CD4-positive, alpha-beta T cell treated with Interleukin-21 for 1 hour (primary cell): ENCODE measurements around the gene PLGRKT.
"Not testable (repeated sequence)": the region's sequence is repeated elsewhere in the genome, so short reads cannot be mapped to it uniquely, and the experiment has no call there.

Experiments used
- DNase-seq: peaks from one replicate; pipeline ENCODE4 v3.0.0-alpha.2; 2020

PLGRKT gene, protein sequence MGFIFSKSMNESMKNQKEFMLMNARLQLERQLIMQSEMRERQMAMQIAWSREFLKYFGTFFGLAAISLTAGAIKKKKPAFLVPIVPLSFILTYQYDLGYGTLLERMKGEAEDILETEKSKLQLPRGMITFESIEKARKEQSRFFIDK

DNA sequence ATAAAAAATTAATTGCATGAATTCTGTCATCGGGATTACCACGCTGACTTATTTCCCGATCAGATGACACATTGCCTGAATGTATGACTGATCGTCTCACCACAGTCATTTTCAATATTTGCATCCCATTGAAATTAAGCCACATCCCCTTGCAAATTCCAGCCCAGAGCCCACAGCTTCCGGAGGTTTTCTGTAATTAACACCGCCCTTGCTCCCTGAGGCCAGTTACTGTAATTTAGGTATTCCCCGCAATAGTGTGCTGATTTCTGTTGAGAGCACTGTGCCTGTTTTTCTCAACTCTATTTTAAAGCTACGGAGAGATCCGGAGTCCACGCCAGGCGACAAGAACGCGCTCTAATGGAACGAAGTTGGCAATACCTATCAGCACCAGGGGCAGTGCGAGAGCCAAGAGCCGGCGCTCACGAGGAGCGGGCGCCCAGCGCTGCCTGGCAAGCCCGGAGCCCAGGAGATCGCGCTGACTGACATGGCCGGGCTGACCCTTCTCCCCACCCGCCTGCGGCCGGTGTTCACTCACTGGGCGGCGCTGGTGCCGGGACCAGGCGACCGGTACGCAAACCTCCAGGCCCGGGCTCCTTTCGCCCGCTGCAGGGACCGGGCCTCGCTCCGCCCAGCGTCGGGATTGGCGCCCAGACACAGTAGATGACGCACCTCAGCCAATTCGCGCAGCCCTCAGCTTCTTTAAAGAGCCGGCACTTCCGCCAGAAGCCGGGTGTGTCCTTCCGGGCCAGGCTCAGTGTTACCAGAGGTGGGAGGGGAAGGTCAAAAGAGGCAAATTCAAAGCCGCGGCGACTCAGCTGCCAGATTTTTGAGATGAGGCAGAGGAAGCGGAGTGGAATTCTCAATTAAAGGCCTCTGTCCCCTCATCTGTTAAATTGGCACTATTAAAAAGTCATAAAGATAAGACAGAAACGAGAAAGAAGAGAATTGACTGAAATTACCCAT, at the start of gene PLGRKT:
Gene PLGRKT (minus strand): TSS at position 672 of the 963 bp plus-strand sequence. CDS start 5,948 bp downstream, outside the sequence.
- peak; percentile 94 for DNase-seq

DNA sequence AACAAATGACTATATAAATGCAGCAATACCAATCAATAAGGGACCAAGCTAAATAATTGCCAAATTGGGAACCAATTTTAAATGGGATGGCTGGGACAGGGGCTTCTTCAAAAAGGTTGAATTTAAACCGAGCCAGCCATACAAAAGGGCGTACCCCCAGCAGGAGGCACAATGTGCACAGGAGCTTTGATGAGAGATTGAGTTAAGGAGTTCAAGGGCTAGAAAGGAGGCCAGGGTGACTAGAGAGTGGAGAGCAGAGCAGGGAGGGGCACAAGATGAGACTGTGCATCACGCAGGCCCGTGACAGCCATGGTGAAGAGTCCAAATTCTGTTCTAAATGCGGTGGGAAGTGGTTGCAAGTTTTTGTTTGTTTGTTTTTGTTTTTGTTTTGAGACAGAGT, 49.3 kb upstream of the PLGRKT start:
- no peak for DNase-seq

DNA sequence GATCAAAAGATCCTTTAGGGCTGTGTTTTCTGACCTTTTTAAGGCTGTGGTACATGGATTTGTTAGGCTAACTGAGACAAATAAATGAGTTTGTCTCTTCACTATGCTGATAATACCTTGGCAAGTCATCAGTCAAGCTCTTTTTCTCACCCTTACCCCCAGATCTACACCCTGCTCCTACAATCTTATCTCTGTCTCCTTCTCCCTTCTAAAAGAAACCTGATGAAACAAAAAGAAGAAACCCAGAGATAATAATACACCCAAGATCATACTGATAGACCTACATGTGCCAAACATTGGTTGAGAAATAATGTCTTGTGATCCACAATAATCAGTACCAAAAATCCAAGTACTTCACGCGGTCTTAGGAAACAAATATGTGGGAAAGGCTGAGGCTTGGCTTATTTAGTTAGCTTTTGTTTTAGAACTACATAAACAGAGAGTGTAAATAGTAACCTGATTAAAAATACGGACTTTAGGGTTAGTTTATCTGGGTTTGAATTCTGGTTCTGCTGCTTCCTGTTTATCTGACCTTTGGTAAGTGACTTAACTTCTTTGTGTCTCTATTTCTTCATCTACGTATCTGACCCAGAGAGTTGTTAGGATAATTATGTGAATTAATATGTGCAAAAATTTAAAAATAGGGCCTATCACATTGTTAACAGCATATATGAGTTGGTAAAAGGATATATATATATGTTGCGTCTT, 47.8 kb upstream of the PLGRKT start:
- DNase-seq = no peak

DNA sequence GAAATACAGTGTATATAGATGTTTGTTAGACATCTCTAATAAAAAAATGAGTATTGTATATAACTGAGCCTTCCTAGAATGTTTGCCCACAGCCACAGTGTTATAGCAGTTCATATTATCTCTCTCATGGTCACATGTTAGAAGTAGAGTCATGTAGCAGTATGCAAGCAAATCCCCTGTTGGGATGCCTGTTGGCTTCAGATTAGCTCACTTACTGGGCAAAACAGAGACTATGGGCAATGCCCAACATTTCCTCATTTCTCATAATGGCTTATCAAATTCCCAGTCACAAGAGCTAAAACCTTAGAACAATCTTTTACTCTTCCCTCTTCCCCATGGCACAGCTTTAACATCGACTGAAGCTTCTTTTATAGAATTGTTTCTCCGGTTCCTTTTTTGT, 45.6 kb upstream of the PLGRKT start:
- no peak for DNase-seq

DNA sequence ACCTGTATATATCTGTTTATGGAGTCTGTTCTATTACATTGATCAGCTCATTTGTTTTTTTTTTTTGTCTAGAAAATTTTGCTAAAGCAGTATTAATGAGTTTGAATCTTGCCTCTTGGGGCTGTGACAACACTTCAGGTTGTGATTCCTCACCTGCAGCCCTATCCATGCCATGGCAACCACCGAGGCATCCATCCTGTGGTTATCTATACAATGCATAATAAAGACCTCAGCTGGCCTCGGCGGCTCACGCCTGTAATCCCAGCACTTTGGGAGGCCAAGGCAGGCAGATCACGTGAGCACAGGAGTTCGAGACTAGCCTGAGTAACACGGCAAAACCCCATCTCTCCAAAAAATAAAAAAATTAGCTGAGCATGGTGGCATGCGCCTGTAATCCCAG, 44.5 kb upstream of the PLGRKT start:
- DNase-seq = no peak

DNA sequence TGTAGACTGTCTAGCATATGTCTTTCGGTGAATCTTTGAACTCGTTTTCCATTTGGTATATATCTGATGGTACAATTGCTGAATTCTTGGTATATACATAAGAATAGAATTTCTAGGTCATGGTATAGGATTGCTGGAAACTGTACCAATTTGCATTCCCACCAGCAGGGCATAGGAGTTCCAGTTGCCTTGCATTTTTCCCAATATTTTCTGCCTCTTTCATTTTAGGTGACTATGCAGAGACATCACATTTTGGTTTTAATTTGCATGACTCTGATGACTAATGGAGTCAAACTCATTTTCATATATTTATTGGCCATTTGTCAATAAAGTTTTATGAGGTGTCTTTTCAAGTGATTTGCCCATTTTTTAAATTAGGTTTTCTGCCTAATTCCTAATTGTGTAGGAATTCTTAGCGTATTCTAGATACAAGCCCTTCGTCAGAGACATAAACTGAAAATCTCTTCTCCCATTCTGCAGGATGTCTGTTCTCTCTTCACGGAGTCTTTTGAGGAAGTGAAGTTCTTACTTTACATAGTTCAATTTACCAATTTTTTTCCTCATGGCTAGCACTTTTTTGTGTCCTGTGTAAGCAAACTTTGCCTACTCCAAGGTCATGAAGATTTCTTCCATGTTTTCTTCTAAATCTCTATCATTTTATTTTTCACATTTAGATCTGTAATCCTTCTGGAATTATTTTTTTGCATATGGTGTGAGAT, 43.8 kb upstream of the PLGRKT start:
- no peak for DNase-seq

DNA sequence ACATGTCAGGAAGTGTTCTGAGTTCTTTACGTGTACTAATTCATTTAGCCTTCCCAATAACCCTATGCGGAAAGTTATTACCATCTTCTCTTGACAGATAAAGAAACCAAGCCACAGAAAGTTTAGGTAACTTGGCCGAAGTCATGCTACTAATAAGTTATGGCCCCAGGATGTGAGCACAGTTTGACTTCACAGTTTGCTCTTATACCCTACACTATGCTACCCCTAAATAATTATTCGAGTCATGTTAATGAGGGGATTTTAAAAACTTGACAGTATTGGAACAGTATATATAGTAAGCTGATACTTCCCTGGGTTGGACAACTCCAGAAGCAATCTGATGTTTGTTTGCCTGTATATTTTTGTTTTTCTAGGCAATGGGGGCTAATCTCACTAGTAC, 43.2 kb upstream of the PLGRKT start:
- DNase-seq = no peak

DNA sequence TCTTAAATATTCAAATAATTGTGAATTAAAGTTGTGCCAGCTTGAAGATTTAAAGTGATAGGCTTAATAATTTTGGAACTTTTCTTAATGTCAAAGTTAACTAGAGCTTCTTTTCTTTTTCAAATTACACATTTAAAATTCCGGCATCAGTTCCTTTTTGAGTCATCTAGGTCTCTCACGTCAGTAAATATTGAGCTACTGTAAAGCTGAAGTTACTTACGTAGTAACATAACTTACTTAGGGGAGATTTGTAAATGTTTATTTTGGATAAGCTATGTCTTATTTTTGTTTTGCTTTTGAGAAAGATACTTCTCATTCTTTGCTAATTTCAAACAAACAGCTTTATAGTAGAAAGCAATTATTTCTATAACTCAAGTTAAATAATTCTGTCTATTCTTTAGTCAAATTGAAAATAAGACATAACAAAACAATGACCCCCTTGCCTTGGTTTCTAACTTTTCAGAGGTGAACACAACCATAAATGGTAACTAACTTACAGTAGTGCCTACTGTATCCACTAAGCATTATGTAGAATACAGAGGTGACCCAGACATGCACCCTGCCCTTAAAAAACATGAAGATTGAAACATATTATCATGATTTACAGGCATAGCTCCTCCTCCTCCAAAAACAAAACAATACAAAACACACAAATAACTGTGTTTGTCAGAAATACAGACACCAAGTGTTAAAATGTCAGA, 42.4 kb upstream of the PLGRKT start:
- no peak for DNase-seq

GRCh38 chr9:5478206-5478605, 40.5 kb upstream of the PLGRKT start:
- no peak for DNase-seq

DNA sequence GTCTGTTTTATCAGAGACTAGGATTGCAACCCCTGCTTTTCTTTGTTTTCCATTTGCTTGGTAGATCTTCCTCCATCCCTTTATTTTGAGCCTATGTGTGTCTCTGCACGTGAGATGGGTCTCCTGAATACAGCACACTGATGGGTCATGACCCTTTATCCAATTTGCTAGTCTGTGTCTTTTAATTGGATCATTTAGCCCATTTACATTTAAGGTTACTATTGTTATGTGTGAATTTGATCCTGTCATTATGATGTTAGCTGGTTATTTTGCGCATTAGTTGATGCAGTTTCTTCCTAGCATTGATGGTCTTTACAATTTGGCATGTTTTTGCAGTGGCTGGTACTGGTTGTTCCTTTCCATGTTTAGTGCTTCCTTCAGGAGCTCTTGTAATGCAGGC, 37.9 kb upstream of the PLGRKT start:
- not testable (repeated sequence) for DNase-seq

DNA sequence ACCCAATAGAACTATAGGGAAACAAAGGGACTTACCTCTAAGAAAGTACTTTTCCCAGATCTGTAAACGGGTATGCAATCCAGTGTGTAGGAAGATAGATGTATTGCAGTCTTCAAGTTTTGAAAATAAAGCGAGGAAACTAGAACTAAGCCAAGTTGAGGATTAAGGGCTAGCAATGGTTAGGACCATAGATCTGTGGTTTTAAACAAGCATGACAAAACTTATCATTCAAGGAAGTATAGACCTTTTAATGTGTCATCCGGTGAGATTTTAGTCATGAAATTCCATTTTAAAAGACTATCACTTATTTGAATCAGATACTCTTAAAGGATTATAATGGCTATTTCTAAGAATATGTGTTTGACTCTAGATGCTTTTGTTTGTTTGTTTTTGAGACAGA, 33.1 kb upstream of the PLGRKT start:
- no peak for DNase-seq

DNA sequence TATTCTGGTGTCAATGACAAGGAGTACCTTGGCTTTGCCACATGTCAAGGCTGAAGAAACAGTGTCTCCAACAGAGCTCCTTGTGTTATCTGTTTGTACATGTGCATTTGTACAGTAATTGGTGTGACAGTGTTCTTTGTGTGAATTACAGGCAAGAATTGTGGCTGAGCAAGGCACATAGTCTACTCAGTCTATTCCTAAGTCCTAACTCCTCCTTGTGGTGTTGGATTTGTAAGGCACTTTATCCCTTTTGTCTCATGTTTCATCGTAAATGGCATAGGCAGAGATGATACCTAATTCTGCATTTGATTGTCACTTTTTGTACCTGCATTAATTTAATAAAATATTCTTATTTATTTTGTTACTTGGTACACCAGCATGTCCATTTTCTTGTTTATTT, 32.4 kb upstream of the PLGRKT start:
- DNase-seq = no peak

DNA sequence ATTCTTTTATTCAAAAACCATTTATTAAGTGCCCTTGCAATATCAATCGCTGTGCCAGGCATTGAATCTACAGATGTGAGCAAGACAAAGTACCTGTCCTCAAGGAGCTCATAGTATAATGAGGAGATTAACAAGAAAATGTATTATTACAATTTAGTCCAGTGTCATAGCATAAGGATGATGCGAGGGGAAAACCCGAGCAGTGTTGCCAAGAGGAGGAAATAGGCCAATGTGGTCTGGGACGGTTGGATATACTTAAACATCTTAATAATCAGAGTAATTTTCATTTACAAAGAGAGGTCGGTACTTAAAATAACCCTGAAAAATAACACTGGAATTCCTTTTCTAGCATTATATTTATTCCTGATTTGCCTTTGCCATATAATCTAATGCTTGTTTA, 31.1 kb upstream of the PLGRKT start:
- no peak for DNase-seq

DNA sequence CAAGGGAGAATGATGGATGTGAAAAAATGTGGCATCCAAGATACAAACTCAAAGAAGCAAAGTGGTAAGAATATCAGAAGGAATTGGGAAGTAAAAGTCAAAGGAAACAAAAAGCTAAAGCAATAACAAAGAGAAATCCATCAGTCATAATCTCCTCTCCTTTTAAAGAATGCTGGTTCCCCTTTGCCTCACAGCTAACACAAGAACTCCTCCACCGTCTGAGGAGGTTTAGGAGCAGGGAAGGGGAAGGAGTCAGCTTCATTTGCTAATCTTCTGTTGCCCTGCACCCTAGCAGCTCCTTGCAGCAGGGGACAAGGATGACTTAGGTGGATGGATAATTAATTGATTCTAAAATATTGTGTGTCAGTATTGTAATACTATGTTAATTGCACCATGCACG, 29.0 kb upstream of the PLGRKT start:
- no peak for DNase-seq

DNA sequence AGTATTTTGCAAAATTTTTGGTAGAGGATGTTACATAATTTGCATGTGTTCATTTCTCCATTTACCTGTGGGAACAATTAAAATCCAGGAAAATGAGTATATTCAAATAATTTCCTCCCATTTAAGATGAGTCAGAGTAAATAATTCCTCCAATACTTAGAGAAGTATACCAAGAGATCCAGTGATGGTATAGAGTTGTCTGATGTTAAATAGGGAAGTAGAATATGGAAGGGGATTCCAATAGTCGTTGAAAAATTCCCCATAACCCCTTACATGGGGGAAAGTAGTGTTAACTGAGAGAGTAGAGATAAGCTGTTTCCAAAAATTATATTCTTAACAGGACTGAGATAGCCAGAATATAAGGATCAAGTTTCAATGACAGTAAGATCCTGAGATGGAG, 28.3 kb upstream of the PLGRKT start:
- no peak for DNase-seq

- not testable (repeated sequence) for DNase-seq
Observed at GRCh38 chr9:5464831-5465330, 27.2 kb upstream of the PLGRKT start.

- DNase-seq = no peak
Observed at GRCh38 chr9:5460157-5460556, 22.4 kb upstream of the PLGRKT start.

- DNase-seq = no peak
Observed at GRCh38 chr9:5459289-5459829, 21.6 kb upstream of the PLGRKT start.

GRCh38 chr9:5455181-5455580, 17.5 kb upstream of the PLGRKT start:
- no peak for DNase-seq

GRCh38 chr9:5453673-5454072, 15.9 kb upstream of the PLGRKT start:
- DNase-seq = no peak

GRCh38 chr9:5453004-5453403, 15.3 kb upstream of the PLGRKT start:
- DNase-seq = no peak

DNA sequence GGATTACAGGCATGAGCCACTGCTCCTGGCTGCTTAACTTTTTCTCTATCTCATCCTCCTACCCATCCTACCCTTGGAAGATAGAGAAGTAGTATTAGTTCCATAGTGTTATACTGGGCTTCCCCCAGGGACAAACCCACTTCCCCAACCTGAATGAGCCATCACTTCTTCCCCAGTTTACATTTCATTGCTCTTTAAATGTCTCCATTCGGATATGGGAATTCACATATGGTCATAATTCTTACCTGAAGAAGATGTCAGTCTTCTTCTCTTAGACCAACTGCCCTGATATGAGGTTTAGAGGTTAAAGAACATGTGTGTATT, 14.5 kb upstream of the PLGRKT start:
- DNase-seq = no peak
